ENCODE measurements around the gene PLCB4. TPM values are rescaled to one million over a fixed set of nuclear protein-coding genes. Genes with fewer than 3 reads are reported as not detected.

Gene PLCB4
- total RNA-seq, 2 experiments from 2014 or later, result not detected

- Histone ChIP-seq H3K27ac (ENCODE audit: low read depth, low read length, poor library complexity, severe bottlenecking) (no peak overlapping the region), H3K9me2 (ENCODE audit: insufficient read depth, low read length) (no peaks in the 10 kb centered on the region), H3K79me2 (ENCODE audit: insufficient read depth, low read depth, low read length) (no peaks in the 10 kb centered on the region), H2AFZ (ENCODE audit: low read length) (no peak overlapping the region), H4K20me1 (ENCODE audit: insufficient read depth, low read length) (no peaks in the 10 kb centered on the region), H3K9me3 (ENCODE audit: low read length) (no peaks in the 10 kb centered on the region), H3K36me3 (ENCODE audit: insufficient read depth, low read length) (no peaks in the 10 kb centered on the region), H3K4me3 (ENCODE audit: low read depth, low read length, poor library complexity, severe bottlenecking) (no peak overlapping the region), H3K4me1 (ENCODE audit: insufficient read depth, low read length, poor library complexity, severe bottlenecking) (no peaks in the 10 kb centered on the region), H3K4me2 (ENCODE audit: low read length) (no peak overlapping the region)
- ChIA-PET CTCF (ENCODE audit: unreplicated experiment) (no interaction called here), POLR2A (no interaction called here)
- no peak for TF ChIP-seq EZH2phosphoT487 (IDR thresholded peaks at IDR 0.05; ENCODE audit: borderline replicate concordance, low read depth, low read length)
- TF ChIP-seq CTCF (conservative IDR thresholded peaks at IDR 0.05; ENCODE audit: low read length), result no peak
- intact Hi-C loops (cut with micrococcal nuclease; ENCODE audit: unreplicated experiment), result no loop called here
- no peak for DNase-seq (ENCODE audit: low spot score)
- BruUV-seq (replicated peaks), result no TSS peak
Measured at GRCh38 chr20:9070304-9070703, 1.4 kb downstream of the PLCB4 start.

GRCh38 chr20:9071976-9072726, 3.3 kb downstream of the PLCB4 start:
- no peaks in the 10 kb centered on the region for H3K79me2 ChIP-seq (ENCODE audit: insufficient read depth, low read depth, low read length)
- no peaks in the 10 kb centered on the region for H3K36me3 ChIP-seq (ENCODE audit: insufficient read depth, low read length)
- intact Hi-C loops (cut with micrococcal nuclease; ENCODE audit: unreplicated experiment), result no loop called here
- H3K9me2 ChIP-seq (ENCODE audit: insufficient read depth, low read length), result no peaks in the 10 kb centered on the region
- ChIA-PET CTCF (ENCODE audit: unreplicated experiment) (no interaction called here), POLR2A (interaction anchor here (0.6 to 1.2 kb wide), 4 partner anchors 13 to 40 kb away, joined by 3 to 4 read pairs (median 3); no protein-coding TSS in a partner anchor)
- H4K20me1 ChIP-seq (ENCODE audit: insufficient read depth, low read length), result no peaks in the 10 kb centered on the region
- no peak overlapping the region for H3K4me2 ChIP-seq (ENCODE audit: low read length)
- H3K4me3 ChIP-seq (ENCODE audit: low read depth, low read length, poor library complexity, severe bottlenecking), result no peak overlapping the region
- BruUV-seq (replicated peaks), result no TSS peak
- H3K27ac ChIP-seq (ENCODE audit: low read depth, low read length, poor library complexity, severe bottlenecking), result no peak overlapping the region
- no peak overlapping the region for H2AFZ ChIP-seq (ENCODE audit: low read length)
- TF ChIP-seq EZH2phosphoT487 (IDR thresholded peaks at IDR 0.05; ENCODE audit: borderline replicate concordance, low read depth, low read length) (no peak), CTCF (conservative IDR thresholded peaks at IDR 0.05; ENCODE audit: low read length) (no peak)
- H3K9me3 ChIP-seq (ENCODE audit: low read length), result no peaks in the 10 kb centered on the region
- no peaks in the 10 kb centered on the region for H3K4me1 ChIP-seq (ENCODE audit: insufficient read depth, low read length, poor library complexity, severe bottlenecking)
- DNase-seq (ENCODE audit: low spot score), result no peak

GRCh38 chr20:9072861-9073500, 4.1 kb downstream of the PLCB4 start:
- Histone ChIP-seq H2AFZ (ENCODE audit: low read length) (no peak overlapping the region), H3K36me3 (ENCODE audit: insufficient read depth, low read length) (no peaks in the 10 kb centered on the region), H3K4me2 (ENCODE audit: low read length) (no peak overlapping the region), H3K79me2 (ENCODE audit: insufficient read depth, low read depth, low read length) (no peaks in the 10 kb centered on the region), H3K9me2 (ENCODE audit: insufficient read depth, low read length) (no peaks in the 10 kb centered on the region), H3K4me3 (ENCODE audit: low read depth, low read length, poor library complexity, severe bottlenecking) (no peak overlapping the region), H4K20me1 (ENCODE audit: insufficient read depth, low read length) (no peaks in the 10 kb centered on the region), H3K27ac (ENCODE audit: low read depth, low read length, poor library complexity, severe bottlenecking) (no peak overlapping the region), H3K4me1 (ENCODE audit: insufficient read depth, low read length, poor library complexity, severe bottlenecking) (no peaks in the 10 kb centered on the region), H3K9me3 (ENCODE audit: low read length) (no peaks in the 10 kb centered on the region)
- no peak for TF ChIP-seq EZH2phosphoT487 (IDR thresholded peaks at IDR 0.05; ENCODE audit: borderline replicate concordance, low read depth, low read length)
- TF ChIP-seq CTCF (conservative IDR thresholded peaks at IDR 0.05; ENCODE audit: low read length), result no peak
- BruUV-seq (replicated peaks), result no TSS peak
- DNase-seq (ENCODE audit: low spot score), result no peak
- intact Hi-C loops (cut with micrococcal nuclease; ENCODE audit: unreplicated experiment), result no loop called here
- ChIA-PET POLR2A (interaction anchor here (1.2 kb wide), 2 partner anchors 12 to 26 kb away, joined by 3 to 4 read pairs; no protein-coding TSS in a partner anchor), CTCF (ENCODE audit: unreplicated experiment) (no interaction called here)

All from OCI-LY7 (cell line).